B cell (primary cell): Measurements from ENCODE around the gene EMID1. TPM values are rescaled to one million over a fixed set of nuclear protein-coding genes. Genes with fewer than 3 reads are reported as not detected.

Experiments
- ATAC-seq: fragments of 200-7000 bp; cut with Tn5 transposase; one replicate; pipeline ENCODE4 v1.10.0; 2021; ENCODE audit warnings: low read depth, mild to moderate bottlenecking, moderate number of reproducible peaks, moderate library complexity
- CTCF ChIA-PET: fragments of 350-600 bp; sonication (Branson Sonifier 250); formaldehyde crosslinking; loops from one replicate; lab custom pipeline; 2021; ENCODE audit warnings: antibody characterized with exemption, inconsistent platforms; lab: Charles Lee
- POLR2A ChIA-PET: fragments of 350-600 bp; sonication (Branson Sonifier 250); formaldehyde crosslinking; loops from one replicate; lab custom pipeline; 2021; ENCODE audit warnings: antibody characterized with exemption; lab: Charles Lee
- DNase-seq: peaks from one replicate; pipeline ENCODE4 v3.0.0; 2013
- H2AFZ ChIP-seq: 2 replicates; pipeline ENCODE4 v1.6.1; 2012; ENCODE audit warnings: mild to moderate bottlenecking, low read depth, low read length; ENCODE audit not compliant: insufficient read depth, poor library complexity, severe bottlenecking
- H3K27ac ChIP-seq, 2 donors: 1 replicate in 1 of 2; 2 replicates in 1 of 2; pipeline ENCODE4 v1.5.1; 2012 to 2013; ENCODE audit warnings: low read length in 2 of 2, mild to moderate bottlenecking in 2 of 2, moderate library complexity in 1 of 2
- H3K27me3 ChIP-seq, 4 experiments: fragments of 200-600 bp in 1 of 4; sonication (generic) in 1 of 4; replicated peaks in 1 of 4; 1 replicate in 2 of 4; 2 replicates in 2 of 4; pipeline versions ENCODE4 v1.6.1 to v1.7.0; 2013 to 2016; ENCODE audit warnings: low read length in 3 of 4, mild to moderate bottlenecking in 2 of 4, mixed read lengths in 1 of 4, moderate library complexity in 1 of 4; ENCODE audit not compliant: insufficient read depth in 4 of 4, control insufficient read depth in 3 of 4; ENCODE audit errors: control extremely low read depth in 1 of 4
- H3K36me3 ChIP-seq, 2 experiments: replicated peaks in 1 of 2; 1 replicate in 1 of 2; 2 replicates in 1 of 2; pipeline versions ENCODE4 v1.6.1 to v1.7.1; 2013; ENCODE audit warnings: low read length in 1 of 2; ENCODE audit not compliant: insufficient read depth in 2 of 2, control insufficient read depth in 1 of 2; ENCODE audit errors: control extremely low read depth in 1 of 2, extremely low read depth in 1 of 2
- H3K4me1 ChIP-seq, 2 donors: fragments of 200-600 bp in 1 of 2; sonication (generic) in 1 of 2; 1 replicate in 1 of 2; 2 replicates in 1 of 2; pipeline versions ENCODE4 v1.5.1 to v1.6.1; 2013 to 2017; ENCODE audit warnings: low read length in 2 of 2; ENCODE audit not compliant: control insufficient read depth in 2 of 2, insufficient read depth in 2 of 2
- H3K4me2 ChIP-seq: replicated peaks from 2 replicates; pipeline ENCODE3; 2012; ENCODE audit warnings: mild to moderate bottlenecking, low read depth, low read length; ENCODE audit not compliant: poor library complexity, severe bottlenecking
- H3K4me3 ChIP-seq, 5 experiments: fragments of 200-600 bp in 1 of 5; sonication (generic) in 1 of 5; 1 replicate in 3 of 5; 2 replicates in 2 of 5; pipeline versions ENCODE4 v1.5.1 to v1.7.0; 2011 to 2016; ENCODE audit warnings: low read length in 4 of 5, mild to moderate bottlenecking in 4 of 5, low read depth in 2 of 5, control low read depth in 1 of 5, moderate library complexity in 1 of 5; ENCODE audit not compliant: insufficient read depth in 1 of 5; ENCODE audit errors: control extremely low read depth in 1 of 5, extremely low read depth in 1 of 5
- H3K79me2 ChIP-seq: fragments of 200-600 bp; sonication (generic); one replicate; pipeline ENCODE4 v1.6.0; 2016; ENCODE audit warnings: low read length; ENCODE audit not compliant: control insufficient read depth, insufficient read depth
- H3K9ac ChIP-seq: fragments of 200-600 bp; sonication (generic); 2 replicates; pipeline ENCODE4 v1.6.1; 2017; ENCODE audit warnings: mild to moderate bottlenecking, low read length, moderate library complexity
- H3K9me3 ChIP-seq, 3 donors: one replicate each; pipeline versions ENCODE4 v1.6.1 to v1.7.1; 2013; ENCODE audit warnings: low read length in 2 of 3; ENCODE audit not compliant: control insufficient read depth in 2 of 3, insufficient read depth in 1 of 3; ENCODE audit errors: control extremely low read depth in 1 of 3
- H4K20me1 ChIP-seq: 2 replicates; pipeline ENCODE4 v1.6.0; 2012; ENCODE audit warnings: mild to moderate bottlenecking, low read length; ENCODE audit not compliant: insufficient read depth, control insufficient read depth, poor library complexity, severe bottlenecking
- H3K27ac Mint-ChIP-seq: one replicate; pipeline ENCODE4 v1.8.0; 2021; ENCODE audit warnings: mixed read lengths
- H3K27me3 Mint-ChIP-seq: one replicate; pipeline ENCODE4 v1.8.0; 2021; ENCODE audit warnings: mixed read lengths
- H3K4me1 Mint-ChIP-seq: one replicate; pipeline ENCODE4 v1.8.0; 2021; ENCODE audit warnings: mixed read lengths
- H3K4me3 Mint-ChIP-seq: one replicate; pipeline ENCODE4 v1.8.0; 2021; ENCODE audit warnings: mixed read lengths
- H3K9me3 Mint-ChIP-seq: one replicate; pipeline ENCODE4 v1.8.0; 2022; ENCODE audit warnings: mixed read lengths; ENCODE audit not compliant: insufficient read depth
- EZH2 ChIP-seq: IDR thresholded peaks from 2 replicates; pipeline ENCODE4 v1.6.1; 2012; ENCODE audit warnings: borderline replicate concordance, low read depth, mild to moderate bottlenecking, moderate library complexity, low read length; ENCODE audit not compliant: insufficient read depth, poor library complexity, severe bottlenecking
- WGBS: methylation state at CpG from one replicate; pipeline ENCODE4 v1.1.5; 2013; ENCODE audit warnings: missing lambda C conversion rate; ENCODE audit not compliant: insufficient coverage; 5-methylcytosine and 5-hydroxymethylcytosine counted together
- intact Hi-C: fragments of 100-400 bp; cut with micrococcal nuclease; formaldehyde crosslinking; loops from one replicate; pipeline ENCODE4 v1.10.0; 2022
- polyA plus RNA-seq: library from polyadenylated mRNA; depleted of rRNA; stranded (reverse); fragments of >200 nt; gene quantifications from 2 replicates; pipeline ENCODE4 v1.2.3, GENCODE V29; 2012
- total RNA-seq, 2 donors: library from RNA; stranded (reverse); fragments of 120-200 nt in 1 of 2; gene quantifications; 1 replicate in 1 of 2; 2 replicates in 1 of 2; pipeline versions ENCODE4 v1.2.3 to v1.2.4, GENCODE V29; 2013 to 2022
- TF ChIP-seq, protein P1 (sequence below): fragments of 200-600 bp; IDR thresholded peaks from one replicate; pipeline ENCODE4 v1.8.0; 2022; ENCODE audit warnings: antibody characterized with exemption, mild to moderate bottlenecking

EMID1 gene
- total and polyA plus RNA-seq, 2 donors (not counting 1 experiment from before 2014, with no cell fraction given) = not detected

DNA sequence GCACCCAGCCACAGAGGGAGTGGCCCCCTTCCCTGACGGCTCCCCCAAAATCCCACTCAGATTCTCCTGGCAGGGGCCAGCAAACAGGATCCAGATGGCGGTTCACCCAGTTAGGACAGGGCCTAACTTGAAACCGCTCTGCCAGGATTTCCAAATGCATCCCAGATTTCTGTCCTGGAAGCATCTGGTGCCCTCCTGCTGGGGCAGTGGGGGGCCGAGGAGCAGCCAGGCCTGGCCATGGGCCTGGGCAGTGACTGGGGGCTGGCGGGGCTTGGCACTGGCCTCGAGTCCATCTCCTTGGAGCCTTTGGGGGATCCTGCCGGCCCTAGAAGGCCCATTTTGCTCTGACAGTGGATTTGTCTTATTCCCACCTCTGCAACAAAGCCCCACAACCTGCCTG is 17.9 kb upstream of the EMID1 start:
- DNase-seq (no peak), ATAC-seq (no peak)
- Histone ChIP-seq H3K79me2 (no peaks in the 10 kb centered on the region), H3K4me1 (no peaks in the 10 kb centered on the region), H3K27me3 (peaks cover 0 to 28% (median 9%) of the 10 kb centered on the region in 4 experiments), H3K27ac (no peak overlapping the region), H3K9ac (no peak overlapping the region), H3K4me3 (no peak overlapping the region), H3K9me3 (peaks cover 0 to 10% (median 3%) of the 10 kb centered on the region in 3 donors), H2AFZ (no peak overlapping the region), H3K36me3 (no peaks in the 10 kb centered on the region), H3K4me2 (no peak overlapping the region), H4K20me1 (no peaks in the 10 kb centered on the region)
- ChIA-PET POLR2A (no interaction called here), CTCF (no interaction called here)
- H3K4me3 Mint-ChIP-seq = no peak overlapping the region
- intact Hi-C loops = no loop called here
- TF ChIP-seq EZH2 = no peak
- TF ChIP-seq, protein P1, sequence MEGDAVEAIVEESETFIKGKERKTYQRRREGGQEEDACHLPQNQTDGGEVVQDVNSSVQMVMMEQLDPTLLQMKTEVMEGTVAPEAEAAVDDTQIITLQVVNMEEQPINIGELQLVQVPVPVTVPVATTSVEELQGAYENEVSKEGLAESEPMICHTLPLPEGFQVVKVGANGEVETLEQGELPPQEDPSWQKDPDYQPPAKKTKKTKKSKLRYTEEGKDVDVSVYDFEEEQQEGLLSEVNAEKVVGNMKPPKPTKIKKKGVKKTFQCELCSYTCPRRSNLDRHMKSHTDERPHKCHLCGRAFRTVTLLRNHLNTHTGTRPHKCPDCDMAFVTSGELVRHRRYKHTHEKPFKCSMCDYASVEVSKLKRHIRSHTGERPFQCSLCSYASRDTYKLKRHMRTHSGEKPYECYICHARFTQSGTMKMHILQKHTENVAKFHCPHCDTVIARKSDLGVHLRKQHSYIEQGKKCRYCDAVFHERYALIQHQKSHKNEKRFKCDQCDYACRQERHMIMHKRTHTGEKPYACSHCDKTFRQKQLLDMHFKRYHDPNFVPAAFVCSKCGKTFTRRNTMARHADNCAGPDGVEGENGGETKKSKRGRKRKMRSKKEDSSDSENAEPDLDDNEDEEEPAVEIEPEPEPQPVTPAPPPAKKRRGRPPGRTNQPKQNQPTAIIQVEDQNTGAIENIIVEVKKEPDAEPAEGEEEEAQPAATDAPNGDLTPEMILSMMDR = no peak
- H3K9me3 Mint-ChIP-seq = no peaks in the 10 kb centered on the region
- H3K27me3 Mint-ChIP-seq = peaks cover 49% of the 10 kb centered on the region
- H3K27ac Mint-ChIP-seq = no peak overlapping the region
- 88% methylated on average over 7 of the region's 7 CpGs for WGBS
- no peaks in the 10 kb centered on the region for H3K4me1 Mint-ChIP-seq

DNA sequence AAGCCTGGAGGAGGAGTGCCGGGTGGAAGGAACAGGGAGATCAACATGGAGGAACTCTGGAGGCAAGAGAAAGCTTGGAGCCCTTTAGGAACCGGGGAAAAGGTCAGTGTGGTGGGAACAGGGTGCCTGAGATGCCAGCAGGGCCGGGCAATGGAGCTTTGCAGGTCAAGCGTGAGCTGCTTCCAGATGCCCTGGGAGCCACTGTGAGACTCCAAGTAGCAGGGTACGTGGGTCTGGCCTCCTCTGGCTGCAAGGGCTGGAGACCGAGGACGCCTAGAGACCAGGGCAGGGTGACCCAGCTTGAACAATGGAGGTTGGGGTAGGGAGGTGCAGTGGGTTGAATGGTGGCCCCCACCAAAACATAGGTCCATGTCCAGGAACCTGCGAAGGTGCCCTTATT is 15.6 kb upstream of the EMID1 start:
- H3K27ac ChIP-seq = no peak overlapping the region
- ATAC-seq (no peak), DNase-seq (no peak)
- H3K79me2 ChIP-seq = no peaks in the 10 kb centered on the region
- Mint-ChIP-seq H3K27ac (no peak overlapping the region), H3K27me3 (peaks cover 40% of the 10 kb centered on the region), H3K4me3 (no peak overlapping the region), H3K9me3 (no peaks in the 10 kb centered on the region), H3K4me1 (no peaks in the 10 kb centered on the region)
- H3K9ac ChIP-seq = no peak overlapping the region
- no peak overlapping the region for H2AFZ ChIP-seq
- intact Hi-C loops = no loop called here
- no peak overlapping the region for H3K4me2 ChIP-seq
- TF ChIP-seq, protein P1 = no peak
- no peak for TF ChIP-seq EZH2
- POLR2A ChIA-PET = interaction anchor here (0.6 kb wide), 1 partner anchor 508 kb away, joined by 7 read pairs; no protein-coding TSS in a partner anchor
- H3K36me3 ChIP-seq = no peaks in the 10 kb centered on the region
- WGBS = 81% methylated on average over 8 of the region's 8 CpGs
- H3K27me3 ChIP-seq = peaks cover 0 to 25% (median 6%) of the 10 kb centered on the region in 4 experiments
- H4K20me1 ChIP-seq = no peaks in the 10 kb centered on the region
- CTCF ChIA-PET = interaction anchor here (0.9 to 1.3 kb wide), 2 partner anchors 13 to 16 kb away, joined by 3 read pairs; partner anchors contain the start of gene EMID1
- H3K4me1 ChIP-seq = no peaks in the 10 kb centered on the region
- H3K4me3 ChIP-seq = no peak overlapping the region
- peaks cover 0 to 16% (median 3%) of the 10 kb centered on the region in 3 donors for H3K9me3 ChIP-seq
